Lower lobe of right lung (tissue), 2 donors: ENCODE measurements around the gene GNAT2. TPM values are rescaled to one million over a fixed set of nuclear protein-coding genes. Genes with fewer than 3 reads are reported as not detected.

Source experiments
- ATAC-seq, 2 donors: fragments of 200-7000 bp; cut with Tn5 transposase; one replicate each; pipeline ENCODE4 v1.9.1; 2020 to 2022; ENCODE audit warnings: mild to moderate bottlenecking in 2 of 2, moderate library complexity in 2 of 2
- DNase-seq: peaks from one replicate; pipeline ENCODE4 v3.0.0-alpha.2; 2020
- H3K27ac ChIP-seq: fragments of 200-600 bp; one replicate; pipeline ENCODE4 v1.8.0; 2022
- H3K27me3 ChIP-seq: fragments of 200-600 bp; one replicate; pipeline ENCODE4 v1.8.0; 2022; ENCODE audit warnings: low read depth
- H3K36me3 ChIP-seq: fragments of 200-600 bp; one replicate; pipeline ENCODE4 v1.8.0; 2022; ENCODE audit warnings: mild to moderate bottlenecking
- H3K4me1 ChIP-seq: fragments of 200-600 bp; one replicate; pipeline ENCODE4 v1.8.0; 2022
- H3K4me3 ChIP-seq: fragments of 200-600 bp; one replicate; pipeline ENCODE4 v1.8.0; 2022; ENCODE audit warnings: mild to moderate bottlenecking
- H3K9me3 ChIP-seq: fragments of 200-600 bp; one replicate; pipeline ENCODE4 v1.8.0; 2022
- CTCF ChIP-seq: fragments of 200-600 bp; IDR thresholded peaks from one replicate; pipeline ENCODE4 v1.8.0; 2022; ENCODE audit warnings: antibody characterized with exemption, mild to moderate bottlenecking
- intact Hi-C: fragments of 100-400 bp; cut with DNase I; formaldehyde crosslinking; loops from one replicate; pipeline ENCODE4 v1.11.0; 2022
- total RNA-seq: library from RNA; stranded (reverse); fragmentation: NEBNext Ultra II Directional; extraction: Animal tissue kit (Norgen Biotek cat#: 25700); gene quantifications from one replicate; pipeline ENCODE4 v1.2.1, GENCODE V29; 2021
- donor health status: DM: no; HTN: yes; CAD: no; lungs with severe emphysema.

GNAT2 gene
- total RNA-seq, 1 donor from 2014 or later, result not detected

- intact Hi-C loops, result no loop called here
- H3K4me3 ChIP-seq, result no peak overlapping the region
- H3K4me1 ChIP-seq, result peaks cover 8% of the 10 kb centered on the region
- H3K27ac ChIP-seq, result no peak overlapping the region
- H3K9me3 ChIP-seq, result no peaks in the 10 kb centered on the region
- H3K36me3 ChIP-seq, result peaks cover 38% of the 10 kb centered on the region
- no peak for TF ChIP-seq CTCF
- DNase-seq, result no peak
- no peaks in the 10 kb centered on the region for H3K27me3 ChIP-seq
- ATAC-seq, result no peak
These were observed 40.7 kb upstream of the GNAT2 start for GRCh38 chr1:109659997-109660690.

- DNase-seq (no peak), ATAC-seq (no peak)
- Histone ChIP-seq H3K4me1 (peaks cover 11% of the 10 kb centered on the region), H3K27me3 (no peaks in the 10 kb centered on the region), H3K9me3 (no peaks in the 10 kb centered on the region), H3K27ac (no peak overlapping the region), H3K36me3 (peaks cover 38% of the 10 kb centered on the region), H3K4me3 (no peak overlapping the region)
- intact Hi-C loops, result no loop called here
- no peak for TF ChIP-seq CTCF
These were observed 39.7 kb upstream of the GNAT2 start for GRCh38 chr1:109659145-109659544.

- peaks cover 38% of the 10 kb centered on the region for H3K36me3 ChIP-seq
These were observed 39.2 kb upstream of the GNAT2 start for GRCh38 chr1:109658533-109659042.

GRCh38 chr1:109657970-109658369 is 38.6 kb upstream of the GNAT2 start:
- H3K27ac ChIP-seq, result no peak overlapping the region
- intact Hi-C loops, result no loop called here
- DNase-seq, result no peak
- peaks cover 11% of the 10 kb centered on the region for H3K4me1 ChIP-seq
- no peak for ATAC-seq
- no peak for TF ChIP-seq CTCF
- no peak overlapping the region for H3K4me3 ChIP-seq
- H3K36me3 ChIP-seq, result peaks cover 38% of the 10 kb centered on the region
- H3K27me3 ChIP-seq, result no peaks in the 10 kb centered on the region
- no peaks in the 10 kb centered on the region for H3K9me3 ChIP-seq

More at GRCh38 chr1:109658533-109659042, 39.2 kb upstream of the GNAT2 start:
- no peak for ATAC-seq
- H3K4me3 ChIP-seq, result no peak overlapping the region
- no peaks in the 10 kb centered on the region for H3K27me3 ChIP-seq
- no peak for TF ChIP-seq CTCF
- peaks cover 11% of the 10 kb centered on the region for H3K4me1 ChIP-seq
- H3K27ac ChIP-seq, result no peak overlapping the region
- intact Hi-C loops, result no loop called here
- no peaks in the 10 kb centered on the region for H3K9me3 ChIP-seq
- no peak for DNase-seq

- no peak overlapping the region for H3K27ac ChIP-seq
- H3K9me3 ChIP-seq, result no peaks in the 10 kb centered on the region
- H3K27me3 ChIP-seq, result no peaks in the 10 kb centered on the region
- no peak for TF ChIP-seq CTCF
- H3K4me3 ChIP-seq, result no peak overlapping the region
- DNase-seq (no peak), ATAC-seq (no peak)
- peaks cover 11% of the 10 kb centered on the region for H3K4me1 ChIP-seq
- peaks cover 33% of the 10 kb centered on the region for H3K36me3 ChIP-seq
- intact Hi-C loops, result no loop called here
These were observed 38.0 kb upstream of the GNAT2 start for GRCh38 chr1:109657395-109657794.
